NCI-H345 treated with DMSO at 0.1 percent for 48 hours (cell line): Measurements from ENCODE around the gene TSPEAR.
A peak's percentile ranks its signal among the peaks of the same experiment; 100 is the strongest.

ENCODE experiments used
- DNase-seq: peaks from one replicate; lab custom pipeline; 2025; ENCODE audit not compliant: unreplicated experiment; lab: John Stamatoyannopoulos, UW

The TSPEAR gene

GRCh38 chr21:44496564-44497550 lies 214.5 kb downstream of the TSPEAR start:
- peak; percentile 81 for DNase-seq

- no peak for DNase-seq
These were observed 215.5 kb downstream of the TSPEAR start for GRCh38 chr21:44495611-44496563.

- no peak for DNase-seq
These were observed 216.4 kb downstream of the TSPEAR start for GRCh38 chr21:44494956-44495355.

- DNase-seq, result no peak
These were observed 217.0 kb downstream of the TSPEAR start for GRCh38 chr21:44494418-44494817.

GRCh38 chr21:44492567-44493385 lies 218.6 kb downstream of the TSPEAR start:
- DNase-seq, result no peak

- no peak for DNase-seq
These were observed 220.6 kb downstream of the TSPEAR start for GRCh38 chr21:44490816-44491215.

- no peak for DNase-seq
These were observed 221.0 kb downstream of the TSPEAR start for GRCh38 chr21:44490405-44490804.

DNA sequence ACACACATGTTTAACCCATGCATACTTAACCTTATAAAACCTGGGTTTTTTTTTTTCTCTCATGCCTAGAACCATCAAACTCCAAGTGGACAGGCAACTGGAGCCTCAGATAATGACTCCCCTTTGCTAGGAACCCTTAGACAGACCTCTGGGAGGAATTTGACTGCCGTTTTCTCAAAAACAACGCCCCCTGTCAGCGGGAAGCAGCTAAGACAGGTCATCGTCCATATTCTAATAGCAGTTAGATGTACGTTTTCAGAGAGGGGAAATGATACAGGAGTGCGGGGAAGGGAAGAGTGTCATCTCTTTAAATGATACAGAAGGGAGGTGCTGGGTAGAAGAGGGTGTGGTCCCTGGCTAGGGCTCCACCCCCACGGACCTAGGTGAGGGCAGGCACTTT lies 221.4 kb downstream of the TSPEAR start:
- DNase-seq, result no peak

- no peak for DNase-seq
These were observed 223.5 kb downstream of the TSPEAR start for GRCh38 chr21:44487831-44488230.

- peak; percentile 41 for DNase-seq
These were observed 225.1 kb downstream of the TSPEAR start for GRCh38 chr21:44486302-44486701.

GRCh38 chr21:44485796-44486195 lies 225.6 kb downstream of the TSPEAR start:
- DNase-seq, result no peak

- peak; percentile 84 for DNase-seq
These were observed 226.0 kb downstream of the TSPEAR start for GRCh38 chr21:44485254-44485793.

GRCh38 chr21:44484498-44485253 lies 226.7 kb downstream of the TSPEAR start:
- no peak for DNase-seq

GRCh38 chr21:44483288-44484237 lies 227.8 kb downstream of the TSPEAR start:
- DNase-seq, result no peak

- no peak for DNase-seq
These were observed 228.6 kb downstream of the TSPEAR start for GRCh38 chr21:44482581-44483287.

- DNase-seq, result no peak
These were observed 230.9 kb downstream of the TSPEAR start for GRCh38 chr21:44480200-44481053.
